Esophagus muscularis mucosa (tissue), 3 donors: Measurements from ENCODE around the gene CTH.

Source experiments
- POLR2A ChIP-seq: fragments of 450-650 bp; IDR thresholded peaks from one replicate; pipeline ENCODE4 v1.6.1; 2017; ENCODE audit warnings: antibody characterized with exemption, moderate library complexity, mild to moderate bottlenecking, low read depth
- POLR2AphosphoS5 ChIP-seq, 2 donors: sonication (generic); formaldehyde crosslinking; IDR thresholded peaks; one replicate each; pipeline ENCODE4 v1.6.1; 2017; ENCODE audit warnings: antibody characterized with exemption in 2 of 2
- TF ChIP-seq, protein P1 (sequence below), 3 experiments: fragments of 200-600 bp in 2 of 3; fragments of 450-650 bp in 1 of 3; sonication (generic) in 2 of 3; IDR thresholded peaks; one replicate each; pipeline ENCODE4 v1.5.1; 2017 to 2019; ENCODE audit warnings: antibody characterized with exemption in 3 of 3, mild to moderate bottlenecking in 2 of 3, moderate library complexity in 1 of 3

- TF ChIP-seq POLR2AphosphoS5 (IDR thresholded peaks at IDR 0.05) (no peak), POLR2A (no peak)
- TF ChIP-seq, protein P1, sequence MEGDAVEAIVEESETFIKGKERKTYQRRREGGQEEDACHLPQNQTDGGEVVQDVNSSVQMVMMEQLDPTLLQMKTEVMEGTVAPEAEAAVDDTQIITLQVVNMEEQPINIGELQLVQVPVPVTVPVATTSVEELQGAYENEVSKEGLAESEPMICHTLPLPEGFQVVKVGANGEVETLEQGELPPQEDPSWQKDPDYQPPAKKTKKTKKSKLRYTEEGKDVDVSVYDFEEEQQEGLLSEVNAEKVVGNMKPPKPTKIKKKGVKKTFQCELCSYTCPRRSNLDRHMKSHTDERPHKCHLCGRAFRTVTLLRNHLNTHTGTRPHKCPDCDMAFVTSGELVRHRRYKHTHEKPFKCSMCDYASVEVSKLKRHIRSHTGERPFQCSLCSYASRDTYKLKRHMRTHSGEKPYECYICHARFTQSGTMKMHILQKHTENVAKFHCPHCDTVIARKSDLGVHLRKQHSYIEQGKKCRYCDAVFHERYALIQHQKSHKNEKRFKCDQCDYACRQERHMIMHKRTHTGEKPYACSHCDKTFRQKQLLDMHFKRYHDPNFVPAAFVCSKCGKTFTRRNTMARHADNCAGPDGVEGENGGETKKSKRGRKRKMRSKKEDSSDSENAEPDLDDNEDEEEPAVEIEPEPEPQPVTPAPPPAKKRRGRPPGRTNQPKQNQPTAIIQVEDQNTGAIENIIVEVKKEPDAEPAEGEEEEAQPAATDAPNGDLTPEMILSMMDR (IDR thresholded peaks at IDR 0.05), result no peak
Measured at GRCh38 chr1:70455291-70455690, 44.2 kb downstream of the CTH start.
